ENCODE results near the gene TMEM252. TPM values are rescaled to one million over a fixed set of nuclear protein-coding genes. Genes with fewer than 3 reads are reported as not detected.

The TMEM252 gene
- total RNA-seq, 1 experiment from 2014 or later: not detected

- no peak overlapping the region for H3K4me3 Mint-ChIP-seq (ENCODE audit: low read depth, unreplicated experiment)
- intact Hi-C loops (cut with micrococcal nuclease; ENCODE audit: unreplicated experiment): no loop called here
- H3K9me3 Mint-ChIP-seq (ENCODE audit: low read depth, unreplicated experiment): no peaks in the 10 kb centered on the region
- BruUV-seq (replicated peaks): no TSS peak
- peaks cover 9% of the 10 kb centered on the region for H3K4me1 Mint-ChIP-seq (ENCODE audit: low read depth, unreplicated experiment)
- TF ChIP-seq CTCF (IDR thresholded peaks at IDR 0.05; ENCODE audit: unreplicated experiment): no peak
- H3K27ac Mint-ChIP-seq (ENCODE audit: unreplicated experiment): no peak overlapping the region
- peaks cover 52% of the 10 kb centered on the region for H3K27me3 Mint-ChIP-seq (ENCODE audit: unreplicated experiment)
- no peak for DNase-seq
- H3K36me3 Mint-ChIP-seq (ENCODE audit: insufficient read depth, unreplicated experiment): no peaks in the 10 kb centered on the region
- CTCF ChIA-PET: no interaction called here
These were observed 43.1 kb downstream of the TMEM252 start for GRCh38 chr9:68497629-68498028.

- no peak overlapping the region for H3K4me3 Mint-ChIP-seq (ENCODE audit: low read depth, unreplicated experiment)
- H3K27me3 Mint-ChIP-seq (ENCODE audit: unreplicated experiment): peaks cover 64% of the 10 kb centered on the region
- no peaks in the 10 kb centered on the region for H3K9me3 Mint-ChIP-seq (ENCODE audit: low read depth, unreplicated experiment)
- CTCF ChIA-PET: no interaction called here
- no peak for TF ChIP-seq CTCF (IDR thresholded peaks at IDR 0.05; ENCODE audit: unreplicated experiment)
- H3K4me1 Mint-ChIP-seq (ENCODE audit: low read depth, unreplicated experiment): peaks cover 9% of the 10 kb centered on the region
- no peak overlapping the region for H3K27ac Mint-ChIP-seq (ENCODE audit: unreplicated experiment)
- no peak for DNase-seq
- no peaks in the 10 kb centered on the region for H3K36me3 Mint-ChIP-seq (ENCODE audit: insufficient read depth, unreplicated experiment)
- intact Hi-C loops (cut with micrococcal nuclease; ENCODE audit: unreplicated experiment): no loop called here
- no TSS peak for BruUV-seq (replicated peaks)
These were observed 44.3 kb downstream of the TMEM252 start for GRCh38 chr9:68496356-68496755.

DNA sequence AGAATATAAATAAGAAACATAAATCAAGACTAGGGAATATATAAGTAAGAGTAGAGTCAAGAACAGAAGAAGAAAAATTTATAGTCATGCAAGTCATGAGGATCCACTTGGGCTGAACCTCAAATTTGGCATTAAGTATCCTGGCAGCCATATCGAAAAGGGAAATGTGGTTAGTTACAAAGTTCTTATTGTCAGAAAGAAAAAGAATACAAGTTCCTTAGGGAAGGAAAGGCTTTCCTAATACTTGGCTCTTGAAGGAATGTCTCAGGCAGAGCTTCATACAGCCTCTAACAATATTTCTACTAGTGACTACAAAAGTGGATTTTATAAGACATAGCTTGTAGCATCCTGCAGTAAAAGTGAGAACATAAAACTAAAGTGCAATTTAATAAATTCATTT lies 45.4 kb downstream of the TMEM252 start:
- peaks cover 58% of the 10 kb centered on the region for H3K27me3 Mint-ChIP-seq (ENCODE audit: unreplicated experiment)
- DNase-seq: no peak
- no peak overlapping the region for H3K27ac Mint-ChIP-seq (ENCODE audit: unreplicated experiment)
- no peak overlapping the region for H3K4me3 Mint-ChIP-seq (ENCODE audit: low read depth, unreplicated experiment)
- peaks cover under 1% of the 10 kb centered on the region for H3K4me1 Mint-ChIP-seq (ENCODE audit: low read depth, unreplicated experiment)
- no peaks in the 10 kb centered on the region for H3K36me3 Mint-ChIP-seq (ENCODE audit: insufficient read depth, unreplicated experiment)
- TF ChIP-seq CTCF (IDR thresholded peaks at IDR 0.05; ENCODE audit: unreplicated experiment): no peak
- no TSS peak for BruUV-seq (replicated peaks)
- H3K9me3 Mint-ChIP-seq (ENCODE audit: low read depth, unreplicated experiment): no peaks in the 10 kb centered on the region
- CTCF ChIA-PET: no interaction called here
- intact Hi-C loops (cut with micrococcal nuclease; ENCODE audit: unreplicated experiment): no loop called here

DNA sequence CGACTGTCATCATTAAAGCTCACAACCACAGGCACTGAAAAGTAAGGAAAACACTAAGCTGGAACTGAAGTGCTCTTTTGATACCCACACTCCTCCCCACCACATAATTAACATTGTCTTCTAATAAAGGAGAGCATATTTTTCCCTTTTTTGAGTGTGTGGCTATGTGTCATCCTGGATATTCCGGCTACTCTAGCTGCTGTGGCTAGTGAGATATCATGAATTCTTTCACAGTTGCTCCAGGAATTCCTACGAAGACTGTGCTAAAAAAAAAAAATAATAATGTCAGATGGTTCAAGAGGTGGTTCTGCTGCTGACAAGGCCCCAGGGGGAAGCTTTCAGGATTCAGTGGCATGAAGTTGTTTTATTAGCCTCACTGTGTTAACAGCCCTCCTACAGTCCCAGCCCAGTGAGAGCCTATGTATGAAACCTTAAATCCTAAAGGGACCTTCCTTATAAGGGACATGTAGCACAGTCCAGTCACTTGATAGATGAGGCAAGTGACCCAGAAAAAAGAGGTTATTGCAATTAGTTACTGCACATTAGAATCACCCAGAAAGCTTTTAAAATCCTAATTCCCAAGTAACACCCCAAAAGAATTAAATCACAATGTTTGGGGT lies 46.6 kb downstream of the TMEM252 start:
- no peaks in the 10 kb centered on the region for H3K9me3 Mint-ChIP-seq (ENCODE audit: low read depth, unreplicated experiment)
- CTCF ChIA-PET: no interaction called here
- no peaks in the 10 kb centered on the region for H3K4me1 Mint-ChIP-seq (ENCODE audit: low read depth, unreplicated experiment)
- no peaks in the 10 kb centered on the region for H3K36me3 Mint-ChIP-seq (ENCODE audit: insufficient read depth, unreplicated experiment)
- TF ChIP-seq CTCF (IDR thresholded peaks at IDR 0.05; ENCODE audit: unreplicated experiment): no peak
- no peak overlapping the region for H3K27ac Mint-ChIP-seq (ENCODE audit: unreplicated experiment)
- intact Hi-C loops (cut with micrococcal nuclease; ENCODE audit: unreplicated experiment): no loop called here
- no TSS peak for BruUV-seq (replicated peaks)
- no peak for DNase-seq
- H3K27me3 Mint-ChIP-seq (ENCODE audit: unreplicated experiment): peaks cover 54% of the 10 kb centered on the region
- H3K4me3 Mint-ChIP-seq (ENCODE audit: low read depth, unreplicated experiment): no peak overlapping the region

Measured in Calu3 (cell line).